PC-3 (cell line): ENCODE measurements around the gene C1GALT1C1. TPM values are rescaled to one million over a fixed set of nuclear protein-coding genes. Genes with fewer than 3 reads are reported as not detected.
A peak's percentile ranks its signal among the peaks of the same experiment; 100 is the strongest.

Source experiments
- ATAC-seq: fragments of 200-7000 bp; cut with Tn5 transposase; 2 replicates; pipeline ENCODE4 v1.9.1; 2020; ENCODE audit warnings: mild to moderate bottlenecking, moderate library complexity
- BruUV-seq: library from RNA; stranded (reverse); fragments of 400-500 nt; replicated peaks from 2 replicates; lab custom pipeline; 2021; lab: Mats Ljungman, UMichigan
- CTCF ChIA-PET: fragments of 300-600 bp; sonication (Branson Sonifier 250); formaldehyde crosslinking; loops from one replicate; lab custom pipeline; 2022; ENCODE audit warnings: antibody characterized with exemption; lab: Charles Lee
- POLR2A ChIA-PET: fragments of 300-600 bp; sonication (Branson Sonifier 250); formaldehyde crosslinking; loops from one replicate; lab custom pipeline; 2022; ENCODE audit warnings: antibody characterized with exemption; ENCODE audit not compliant: unreplicated experiment; lab: Charles Lee
- DNase-seq: peaks from one replicate; pipeline ENCODE4 v3.0.0-alpha.2; 2015
- H2AFZ ChIP-seq: fragments of 300-600 bp; sonication (generic); 2 replicates; pipeline ENCODE4 v1.6.0; 2016; ENCODE audit warnings: antibody characterized with exemption, low read length
- H3F3A ChIP-seq: fragments of 300-600 bp; sonication (generic); one replicate; pipeline ENCODE4 v1.6.0; 2017; ENCODE audit warnings: antibody characterized with exemption, low read length, control low read depth, mild to moderate bottlenecking; ENCODE audit not compliant: unreplicated experiment
- H3K27ac ChIP-seq: fragments of 300-600 bp; sonication (generic); 2 replicates; pipeline ENCODE4 v1.5.1; 2016; ENCODE audit warnings: mild to moderate bottlenecking, low read length
- H3K27me3 ChIP-seq: fragments of 300-600 bp; sonication (generic); 2 replicates; pipeline ENCODE4 v1.6.1; 2016; ENCODE audit warnings: low read length, mixed read lengths
- H3K36me3 ChIP-seq: fragments of 300-600 bp; sonication (generic); 2 replicates; pipeline ENCODE4 v1.6.1; 2016; ENCODE audit warnings: low read depth, mixed run types, low read length, mixed read lengths
- H3K4me1 ChIP-seq: fragments of 300-600 bp; sonication (generic); 2 replicates; pipeline ENCODE4 v1.5.1; 2016; ENCODE audit warnings: low read length; ENCODE audit not compliant: insufficient read depth
- H3K4me2 ChIP-seq: fragments of 300-600 bp; sonication (generic); 2 replicates; pipeline ENCODE4 v1.6.0; 2016; ENCODE audit warnings: low read length
- H3K4me3 ChIP-seq: fragments of 300-600 bp; sonication (generic); 2 replicates; pipeline ENCODE4 v1.5.1; 2016; ENCODE audit warnings: mild to moderate bottlenecking, low read length, mixed read lengths
- H3K79me2 ChIP-seq: fragments of 300-600 bp; sonication (generic); 2 replicates; pipeline ENCODE4 v1.6.1; 2017; ENCODE audit warnings: low read length, mixed read lengths
- H3K9ac ChIP-seq: fragments of 300-600 bp; sonication (generic); 2 replicates; pipeline ENCODE4 v1.6.0; 2016; ENCODE audit warnings: mild to moderate bottlenecking, low read length
- H3K9me2 ChIP-seq: fragments of 300-600 bp; sonication (generic); replicated peaks from 2 replicates; pipeline ENCODE4 v1.6.1; 2016; ENCODE audit warnings: mixed run types, low read length, mixed read lengths
- H3K9me3 ChIP-seq: fragments of 300-600 bp; sonication (generic); 2 replicates; pipeline ENCODE4 v1.6.1; 2016; ENCODE audit warnings: low read length, mixed read lengths
- H4K20me1 ChIP-seq: fragments of 300-600 bp; sonication (generic); 2 replicates; pipeline ENCODE4 v1.6.1; 2016; ENCODE audit warnings: low read length, mixed read lengths
- CTCF ChIP-seq: fragments of 300-600 bp; sonication (generic); conservative IDR thresholded peaks from 2 replicates; pipeline ENCODE4 v1.5.1; 2017; ENCODE audit warnings: antibody characterized with exemption, low read depth, mild to moderate bottlenecking, low read length
- EZH2 ChIP-seq: fragments of 300-600 bp; sonication (generic); IDR thresholded peaks from one replicate; pipeline ENCODE4 v1.6.1; 2017; ENCODE audit warnings: antibody characterized with exemption, mild to moderate bottlenecking, low read length; ENCODE audit not compliant: unreplicated experiment
- EZH2phosphoT487 ChIP-seq: fragments of 300-600 bp; sonication (generic); IDR thresholded peaks from 2 replicates; pipeline ENCODE4 v1.6.1; 2018; ENCODE audit warnings: mild to moderate bottlenecking, antibody characterized with exemption, low read length, borderline replicate concordance
- intact Hi-C: fragments of 100-400 bp; cut with micrococcal nuclease; formaldehyde crosslinking; loops from 2 replicates; pipeline ENCODE4 v1.9.0; 2023
- total RNA-seq: library from RNA; depleted of rRNA; stranded (reverse); fragments of >200 nt; gene quantifications from 2 replicates; pipeline ENCODE4 v1.2.3, GENCODE V29; 2014

Gene C1GALT1C1
- total RNA-seq, 1 experiment from 2014 or later = 37.2 TPM

- no peak overlapping the region for H3K9ac ChIP-seq
- no peaks in the 10 kb centered on the region for H3F3A ChIP-seq
- ATAC-seq (peak; percentile 59), DNase-seq (peak; percentile 39)
- no peaks in the 10 kb centered on the region for H4K20me1 ChIP-seq
- TF ChIP-seq CTCF (no peak), EZH2 (no peak), EZH2phosphoT487 (no peak)
- CTCF ChIA-PET = no interaction called here
- POLR2A ChIA-PET = no interaction called here
- H3K79me2 ChIP-seq = no peaks in the 10 kb centered on the region
- H3K4me3 ChIP-seq = no peak overlapping the region
- H2AFZ ChIP-seq = peak overlapping the region; percentile 26; the same call in 1 of the 2 replicates
- no peaks in the 10 kb centered on the region for H3K27me3 ChIP-seq
- BruUV-seq = no TSS peak
- no peaks in the 10 kb centered on the region for H3K9me2 ChIP-seq
- no peak overlapping the region for H3K4me2 ChIP-seq
- H3K4me1 ChIP-seq = peaks cover 19% of the 10 kb centered on the region
- no peak overlapping the region for H3K27ac ChIP-seq
- no peaks in the 10 kb centered on the region for H3K36me3 ChIP-seq
- intact Hi-C loops = no loop called here
- H3K9me3 ChIP-seq = no peaks in the 10 kb centered on the region
Measured at GRCh38 chrX:120647127-120647526, 17.3 kb upstream of the C1GALT1C1 start.

- Histone ChIP-seq H3K27ac (no peak overlapping the region), H3K9me3 (no peaks in the 10 kb centered on the region), H3K36me3 (no peaks in the 10 kb centered on the region), H3K4me2 (no peak overlapping the region), H3K9ac (no peak overlapping the region), H3K4me1 (peaks cover 10% of the 10 kb centered on the region; the same call in 1 of the 2 replicates), H4K20me1 (no peaks in the 10 kb centered on the region), H3K4me3 (no peak overlapping the region), H3F3A (no peaks in the 10 kb centered on the region), H3K79me2 (no peaks in the 10 kb centered on the region), H3K9me2 (no peaks in the 10 kb centered on the region), H2AFZ (no peak overlapping the region), H3K27me3 (no peaks in the 10 kb centered on the region)
- ChIA-PET CTCF (no interaction called here), POLR2A (no interaction called here)
- ATAC-seq = no peak
- no peak for DNase-seq
- TF ChIP-seq CTCF (no peak), EZH2phosphoT487 (no peak), EZH2 (no peak)
- BruUV-seq = no TSS peak
- intact Hi-C loops = no loop called here
Measured at GRCh38 chrX:120642871-120643270, 13.0 kb upstream of the C1GALT1C1 start.

GRCh38 chrX:120638619-120639018 lies 8.8 kb upstream of the C1GALT1C1 start:
- CTCF ChIA-PET = no interaction called here

More at GRCh38 chrX:120638619-120639018, 8.8 kb upstream of the C1GALT1C1 start:
- POLR2A ChIA-PET = no interaction called here
- Histone ChIP-seq H2AFZ (no peak overlapping the region), H3K9ac (no peak overlapping the region), H3K4me3 (no peak overlapping the region), H3K9me2 (no peaks in the 10 kb centered on the region), H3K27me3 (no peaks in the 10 kb centered on the region), H3K4me1 (no peaks in the 10 kb centered on the region), H4K20me1 (no peaks in the 10 kb centered on the region), H3K9me3 (no peaks in the 10 kb centered on the region), H3K36me3 (no peaks in the 10 kb centered on the region), H3F3A (no peaks in the 10 kb centered on the region), H3K4me2 (no peak overlapping the region), H3K27ac (no peak overlapping the region), H3K79me2 (no peaks in the 10 kb centered on the region)
- intact Hi-C loops = no loop called here
- no peak for DNase-seq
- ATAC-seq = no peak
- TF ChIP-seq CTCF (no peak), EZH2phosphoT487 (no peak), EZH2 (no peak)
- no TSS peak for BruUV-seq
